Prostate gland (tissue), 2 donors: ENCODE results near the gene PLBD2. TPM values are rescaled to one million over a fixed set of nuclear protein-coding genes. Genes with fewer than 3 reads are reported as not detected.

Experiments
- DNase-seq: peaks from one replicate; pipeline ENCODE4 v3.0.0-alpha.2; 2019; ENCODE audit warnings: low spot score
- H3K27ac ChIP-seq, 2 donors: fragments of 200-600 bp; sonication (generic); 2 replicates each; pipeline ENCODE4 v1.5.1; 2017 to 2019
- H3K27me3 ChIP-seq: fragments of 200-600 bp; sonication (generic); replicated peaks from 2 replicates; pipeline ENCODE4 v1.5.1; 2019; ENCODE audit not compliant: insufficient read depth
- H3K36me3 ChIP-seq, 2 donors: fragments of 200-600 bp; sonication (generic); 1 replicate in 1 of 2; 2 replicates in 1 of 2; pipeline versions ENCODE4 v1.5.1 to v1.8.1; 2017 to 2019
- H3K4me1 ChIP-seq: fragments of 200-600 bp; sonication (generic); replicated peaks from 2 replicates; pipeline ENCODE4 v1.5.1; 2019
- H3K4me3 ChIP-seq, 2 donors: fragments of 200-600 bp; sonication (generic); 2 replicates each; pipeline ENCODE4 v1.5.1; 2017 to 2019
- H3K9me3 ChIP-seq: fragments of 200-600 bp; sonication (generic); 2 replicates; pipeline ENCODE4 v1.5.1; 2017
- CTCF ChIP-seq, 4 experiments: fragments of 200-600 bp in 2 of 4; fragments of 450-650 bp in 2 of 4; sonication (generic) in 2 of 4; IDR thresholded peaks; 1 replicate in 3 of 4; 2 replicates in 1 of 4; pipeline ENCODE4 v1.5.1; 2016 to 2019; ENCODE audit warnings: antibody characterized with exemption in 4 of 4, mild to moderate bottlenecking in 2 of 4, moderate library complexity in 2 of 4
- POLR2A ChIP-seq: fragments of 450-650 bp; IDR thresholded peaks from one replicate; pipeline ENCODE4 v1.6.1; 2016; ENCODE audit warnings: antibody characterized with exemption, mild to moderate bottlenecking
- POLR2AphosphoS5 ChIP-seq: sonication (generic); formaldehyde crosslinking; IDR thresholded peaks from one replicate; pipeline ENCODE4 v1.6.1; 2017; ENCODE audit warnings: antibody characterized with exemption
- WGBS: methylation state at CpG from one replicate; pipeline ENCODE4 v1.1.5; 2018; 5-methylcytosine and 5-hydroxymethylcytosine counted together
- intact Hi-C: fragments of 100-400 bp; cut with DNase I; formaldehyde crosslinking; loops from one replicate; pipeline ENCODE4 v1.14.2; 2022
- total RNA-seq, 2 donors: library from RNA; depleted of rRNA; stranded (reverse); fragments of >200 nt; gene quantifications; one replicate each; pipeline ENCODE4 v1.1.0, GENCODE V29; 2016

PLBD2 gene
- total RNA-seq, 2 donors from 2014 or later = 48.2 to 114 TPM

GRCh38 chr12:113370923-113371682, 12.7 kb downstream of the PLBD2 start:
- Histone ChIP-seq H3K27me3 (no peaks in the 10 kb centered on the region), H3K9me3 (no peaks in the 10 kb centered on the region), H3K27ac (no peak overlapping the region), H3K36me3 (no peaks in the 10 kb centered on the region), H3K4me3 (no peak overlapping the region), H3K4me1 (no peaks in the 10 kb centered on the region)
- WGBS = 87% methylated on average over 7 of the region's 7 CpGs
- DNase-seq = no peak
- intact Hi-C loops = no loop called here
- TF ChIP-seq POLR2A (no peak), POLR2AphosphoS5 (no peak), CTCF (IDR thresholded peaks at IDR 0.05) (no peak)

- intact Hi-C loops = no loop called here
- no peaks in the 10 kb centered on the region for H3K4me1 ChIP-seq
- no peaks in the 10 kb centered on the region for H3K9me3 ChIP-seq
- TF ChIP-seq POLR2AphosphoS5 (no peak), POLR2A (no peak), CTCF (IDR thresholded peaks at IDR 0.05) (no peak)
- no peaks in the 10 kb centered on the region for H3K27me3 ChIP-seq
- H3K36me3 ChIP-seq = no peaks in the 10 kb centered on the region
- H3K4me3 ChIP-seq = no peak overlapping the region
- no peak overlapping the region for H3K27ac ChIP-seq
- no peak for DNase-seq
- WGBS = 95% methylated on average over 6 of the region's 6 CpGs
Measured at GRCh38 chr12:113371808-113372207, 13.4 kb downstream of the PLBD2 start.

- no peak overlapping the region for H3K4me3 ChIP-seq
- H3K4me1 ChIP-seq = no peaks in the 10 kb centered on the region
- no peaks in the 10 kb centered on the region for H3K9me3 ChIP-seq
- no peaks in the 10 kb centered on the region for H3K36me3 ChIP-seq
- WGBS = 89% methylated on average over 9 of the region's 9 CpGs
- TF ChIP-seq POLR2AphosphoS5 (no peak), POLR2A (no peak), CTCF (IDR thresholded peaks at IDR 0.05) (no peak)
- no peaks in the 10 kb centered on the region for H3K27me3 ChIP-seq
- H3K27ac ChIP-seq = no peak overlapping the region
- no peak for DNase-seq
- intact Hi-C loops = no loop called here
Measured at GRCh38 chr12:113372371-113372770, 14.0 kb downstream of the PLBD2 start.

- H3K4me1 ChIP-seq = no peaks in the 10 kb centered on the region
- WGBS = 96% methylated on average over 3 of the region's 3 CpGs
- no peaks in the 10 kb centered on the region for H3K27me3 ChIP-seq
- no peak overlapping the region for H3K27ac ChIP-seq
- intact Hi-C loops = no loop called here
- no peak overlapping the region for H3K4me3 ChIP-seq
- no peaks in the 10 kb centered on the region for H3K9me3 ChIP-seq
- no peak for DNase-seq
- no peak for TF ChIP-seq CTCF (IDR thresholded peaks at IDR 0.05)
- no peaks in the 10 kb centered on the region for H3K36me3 ChIP-seq
Measured at GRCh38 chr12:113373440-113373839, 15.1 kb downstream of the PLBD2 start.

- intact Hi-C loops = no loop called here
- DNase-seq = no peak
- Histone ChIP-seq H3K27me3 (no peaks in the 10 kb centered on the region), H3K36me3 (no peaks in the 10 kb centered on the region), H3K4me3 (no peak overlapping the region), H3K27ac (no peak overlapping the region), H3K4me1 (no peaks in the 10 kb centered on the region), H3K9me3 (no peaks in the 10 kb centered on the region)
- WGBS = 83% methylated on average over 3 of the region's 3 CpGs
- TF ChIP-seq POLR2A = no peak
- TF ChIP-seq POLR2AphosphoS5 = no peak
- no peak for TF ChIP-seq CTCF (IDR thresholded peaks at IDR 0.05)
Measured at GRCh38 chr12:113373969-113374368, 15.6 kb downstream of the PLBD2 start.
